HG03571 (cell line): Measurements from ENCODE around the gene SLC35G2.
"Not testable (repeated sequence)": the region's sequence is repeated elsewhere in the genome, so short reads cannot be mapped to it uniquely, and the experiment has no call there.

ENCODE experiments used
- ATAC-seq: cut with Tn5 transposase; IDR thresholded peaks from one replicate; pipeline ENCODE4 v1.9.1; 2021; ENCODE audit not compliant: unreplicated experiment

The SLC35G2 gene

GRCh38 chr3:136885357-136886213 is 66.7 kb downstream of the SLC35G2 start:
- no peak for ATAC-seq

DNA sequence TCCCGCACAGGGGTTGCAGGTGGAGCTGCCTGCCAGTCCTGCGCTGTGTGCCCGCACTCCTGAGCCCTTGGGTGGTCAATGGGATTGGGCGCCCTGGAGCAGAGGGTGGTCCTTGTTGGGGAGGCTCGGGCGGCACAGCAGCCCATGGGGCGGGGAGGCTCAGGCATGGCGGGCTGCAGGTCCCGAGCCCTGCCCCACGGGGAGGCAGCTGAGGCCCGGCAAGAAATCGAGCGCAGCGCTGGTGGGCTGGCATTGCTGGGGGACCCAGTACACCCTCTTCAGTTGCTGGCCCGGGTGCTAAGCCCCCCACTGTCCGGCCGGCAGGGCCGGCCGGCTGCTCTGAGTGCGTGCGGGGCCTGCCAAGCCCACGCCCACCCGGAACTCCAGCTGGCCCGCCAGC is 71.0 kb downstream of the SLC35G2 start:
- ATAC-seq, result no peak

DNA sequence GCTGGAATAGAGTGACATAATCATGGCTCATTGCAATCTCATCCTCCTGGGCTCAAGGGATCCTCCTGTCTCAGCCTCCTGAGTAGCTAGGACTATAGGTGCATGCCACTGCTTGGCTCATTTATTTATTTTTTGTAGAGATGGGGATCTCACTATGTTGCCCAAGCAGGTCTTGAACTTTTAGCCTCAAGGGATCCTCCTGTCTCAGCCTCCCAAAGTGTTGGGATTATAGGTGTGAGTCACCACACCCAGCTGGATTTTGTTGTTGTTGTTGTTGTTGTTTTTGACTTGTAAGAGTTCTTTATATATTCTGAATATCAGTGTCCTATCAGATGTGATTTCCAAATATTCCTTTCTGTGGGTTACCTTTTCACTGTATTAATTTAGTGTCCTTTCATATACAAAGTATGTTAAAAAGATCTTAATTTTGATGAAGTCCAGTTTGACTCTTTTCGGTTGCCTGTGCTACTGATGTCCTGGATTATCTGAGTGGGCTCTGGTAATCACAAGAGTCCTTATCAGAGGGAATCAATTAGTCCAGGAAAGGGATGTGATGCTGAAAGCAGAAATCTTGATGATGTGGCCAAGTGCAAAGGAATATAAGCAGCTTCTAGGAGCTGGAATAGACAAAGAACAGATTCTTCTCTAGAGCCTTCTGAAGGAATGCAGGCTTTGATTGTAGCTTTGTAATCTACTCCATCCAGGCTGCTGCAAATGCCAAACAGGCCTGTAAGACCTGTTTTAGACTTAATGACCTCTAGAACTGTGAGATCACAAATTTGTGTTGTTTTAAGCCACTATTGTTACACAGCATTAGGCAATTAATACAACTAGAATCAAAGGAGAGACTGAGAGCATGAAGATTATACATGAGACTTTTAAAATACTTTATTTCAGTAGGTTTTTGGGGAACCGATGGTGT is 73.3 kb downstream of the SLC35G2 start:
- no peak for ATAC-seq

DNA sequence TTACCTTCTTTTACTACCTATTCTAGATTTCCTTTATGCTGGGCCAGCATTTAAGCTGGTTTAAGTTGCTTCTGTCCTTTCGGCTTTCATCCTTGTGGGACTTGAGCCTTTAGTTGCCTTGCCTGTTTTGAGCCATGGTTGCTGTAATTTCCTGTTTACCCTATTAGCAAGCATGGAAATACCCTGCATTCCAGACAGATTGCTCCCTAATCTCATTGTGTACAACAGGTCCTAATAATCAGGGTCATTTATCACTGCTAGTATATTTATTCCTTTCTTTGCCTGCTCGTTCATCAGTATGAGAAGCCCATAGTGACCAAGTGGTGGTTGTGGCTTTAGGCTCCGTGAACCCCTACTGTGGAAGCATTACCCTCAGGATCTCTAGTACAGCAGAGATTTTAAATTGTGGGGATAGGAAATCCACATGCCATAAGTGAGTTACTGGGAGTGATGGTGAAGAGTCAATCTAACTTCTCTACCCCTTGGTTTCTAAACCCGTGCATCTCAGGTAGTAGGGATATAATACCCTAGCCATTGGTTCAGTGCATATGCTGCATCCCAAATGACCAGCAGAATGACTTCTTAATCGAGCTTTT is 75.0 kb downstream of the SLC35G2 start:
- no peak for ATAC-seq

DNA sequence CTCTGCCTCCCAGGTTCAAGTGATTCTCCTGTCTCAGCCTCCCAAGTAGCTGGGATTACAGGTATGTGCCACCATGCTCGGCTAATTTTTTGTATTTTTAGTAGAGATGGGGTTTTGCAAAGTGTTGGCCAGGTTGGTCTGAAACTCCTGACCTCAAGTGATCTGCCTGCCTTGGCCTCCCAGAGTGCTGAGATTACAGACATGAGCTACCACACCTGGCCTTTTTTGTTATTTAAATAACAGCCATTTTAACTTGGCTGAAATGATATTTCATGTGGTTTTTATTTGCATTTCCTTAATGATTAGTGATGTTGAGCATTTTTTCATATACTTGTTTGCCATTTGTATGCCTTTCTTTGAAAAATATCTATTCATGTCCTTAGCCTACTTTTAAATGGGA is 78.2 kb downstream of the SLC35G2 start:
- not testable (repeated sequence) for ATAC-seq

- ATAC-seq, result no peak
Observed at GRCh38 chr3:136898549-136898948, 79.6 kb downstream of the SLC35G2 start.

DNA sequence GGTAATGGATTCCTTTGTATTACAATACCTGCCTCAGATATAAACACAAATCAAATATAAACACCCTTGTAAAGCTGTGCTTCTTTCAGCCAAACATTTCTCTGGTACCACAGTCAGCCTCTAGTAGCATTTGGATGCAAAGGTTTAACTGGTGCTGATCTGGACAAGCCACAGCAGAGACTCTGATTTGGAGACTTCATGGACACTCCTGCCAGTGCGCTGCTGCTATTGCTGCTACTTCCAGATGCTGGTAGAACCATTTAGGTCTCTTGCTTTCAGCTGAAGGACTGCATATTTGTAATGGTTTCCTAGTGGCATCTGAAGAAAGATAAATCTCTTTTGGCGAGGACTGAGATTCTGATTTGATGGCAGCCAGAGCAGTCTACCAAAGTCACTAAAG is 80.0 kb downstream of the SLC35G2 start:
- ATAC-seq, result no peak

- no peak for ATAC-seq
Observed at GRCh38 chr3:136899622-136900158, 80.8 kb downstream of the SLC35G2 start.

DNA sequence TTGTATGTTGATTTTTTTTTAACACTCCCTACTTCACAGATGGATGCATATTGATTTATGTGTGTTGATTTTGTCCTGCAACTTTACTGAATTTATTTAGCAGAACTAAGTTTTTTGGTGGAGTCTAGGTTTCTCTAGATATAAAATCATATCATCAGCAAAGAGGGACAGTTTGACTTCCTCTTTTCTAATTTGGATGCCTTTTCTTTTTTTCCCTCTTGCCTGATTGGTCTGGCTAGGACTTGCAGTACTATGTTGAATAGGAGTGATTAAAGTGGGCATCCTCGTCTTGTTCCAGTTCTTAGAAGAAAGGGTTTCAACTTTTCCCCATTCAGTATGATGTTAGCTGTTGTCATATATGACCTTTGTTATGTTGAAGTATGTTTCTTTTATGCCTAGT is 81.8 kb downstream of the SLC35G2 start:
- not testable (repeated sequence) for ATAC-seq

GRCh38 chr3:136901391-136901790 is 82.5 kb downstream of the SLC35G2 start:
- no peak for ATAC-seq

DNA sequence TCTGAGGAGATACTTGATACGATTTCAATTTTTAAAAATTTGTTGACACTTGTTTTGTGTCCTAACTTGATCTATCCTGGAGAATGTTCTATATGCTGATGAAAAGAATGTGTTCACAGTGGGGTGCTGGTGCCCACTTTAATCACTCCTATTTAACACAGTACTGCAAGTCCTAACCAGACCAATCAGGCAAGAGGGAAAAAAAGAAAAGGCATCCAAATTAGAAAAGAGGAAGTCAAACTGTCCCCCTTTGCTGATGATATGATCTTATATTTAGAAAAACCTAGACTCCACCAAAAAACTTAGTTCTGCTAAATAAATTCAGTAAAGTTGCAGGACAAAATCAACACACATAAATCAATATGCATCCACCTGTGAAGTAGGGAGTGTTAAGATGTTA is 83.6 kb downstream of the SLC35G2 start:
- ATAC-seq, result not testable (repeated sequence)

GRCh38 chr3:136903899-136904298 is 85.0 kb downstream of the SLC35G2 start:
- no peak for ATAC-seq

- ATAC-seq, result no peak
Observed at GRCh38 chr3:136904746-136905145, 85.8 kb downstream of the SLC35G2 start.
